NCI-H2081 (cell line): ENCODE measurements around the gene TMEM240.
"Not testable (repeated sequence)": the region's sequence is repeated elsewhere in the genome, so short reads cannot be mapped to it uniquely, and the experiment has no call there.

ENCODE experiments used
- DNase-seq, 2 experiments: peaks; one replicate each; lab custom pipeline; 2025; lab: John Stamatoyannopoulos, UW

TMEM240 gene

DNA sequence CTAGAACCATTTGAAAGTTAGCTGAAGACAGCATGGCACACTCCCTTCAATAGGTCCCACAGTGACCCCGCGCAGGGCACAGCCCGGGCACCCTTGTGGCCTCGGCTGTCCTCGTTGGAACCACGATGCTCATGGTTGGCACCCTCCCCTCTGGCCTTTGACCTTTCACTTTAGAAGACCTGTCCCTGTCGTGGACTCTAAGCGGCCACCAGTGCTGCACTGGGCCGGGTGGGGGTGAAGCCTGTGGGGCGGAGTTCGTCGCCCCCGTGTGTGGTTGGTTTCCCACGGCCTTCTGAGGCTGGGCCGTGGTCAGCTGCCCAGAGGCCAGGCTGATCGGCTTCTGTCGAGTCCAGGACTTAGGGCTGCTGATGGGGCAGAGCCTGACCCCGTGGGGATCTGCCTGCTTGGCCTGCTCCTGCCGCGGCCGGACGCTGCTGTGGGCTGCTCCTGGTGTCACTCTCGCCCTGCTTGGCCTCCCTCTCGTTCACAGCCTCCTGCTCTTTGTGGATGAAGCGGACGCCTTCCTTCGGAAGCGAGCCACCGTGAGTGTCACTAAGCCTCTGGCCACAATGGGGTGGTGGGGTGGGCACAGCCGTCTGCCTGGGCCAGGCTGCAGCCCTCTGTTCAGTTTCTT, 15.6 kb downstream of the TMEM240 start:
- not testable (repeated sequence) for DNase-seq

DNA sequence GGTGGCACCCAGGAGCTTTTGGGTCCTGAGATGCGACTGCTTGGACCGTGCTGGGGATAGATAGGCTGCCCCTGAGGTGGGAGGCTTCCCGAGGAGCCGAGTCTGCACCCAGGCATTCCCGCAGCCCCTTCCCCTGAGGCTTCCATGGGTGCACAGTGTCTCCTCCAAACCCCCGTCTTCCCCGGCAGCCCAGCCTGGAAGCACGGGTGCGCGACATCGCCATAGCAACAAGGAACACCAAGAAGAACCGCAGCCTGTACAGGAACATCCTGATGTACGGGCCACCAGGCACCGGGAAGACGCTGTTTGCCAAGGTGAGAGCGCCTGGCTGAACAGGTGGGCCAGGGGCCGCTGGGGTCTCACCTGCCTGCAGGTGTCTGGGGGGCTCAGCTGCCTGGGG, 16.8 kb downstream of the TMEM240 start:
- not testable (repeated sequence) for DNase-seq

DNA sequence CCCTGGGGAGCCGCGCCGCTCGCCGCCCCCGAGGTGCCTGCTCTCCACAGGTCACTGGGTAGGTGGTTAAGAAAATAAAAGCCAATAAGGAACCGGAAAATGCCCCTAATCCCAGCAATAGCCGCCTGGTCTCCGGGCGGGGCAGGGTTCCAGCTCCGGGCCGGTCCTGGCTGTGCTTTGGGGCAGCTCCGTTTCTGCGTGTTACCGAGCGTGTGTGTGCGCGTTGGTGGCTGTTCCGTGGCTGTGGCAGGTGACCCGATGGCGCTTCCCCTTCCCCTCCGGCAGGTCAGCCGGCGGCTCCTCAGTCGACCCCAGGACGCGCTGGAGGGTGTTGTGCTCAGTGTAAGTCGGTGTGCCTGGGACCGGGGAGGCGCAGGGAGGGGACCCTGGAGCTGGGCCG, 17.2 kb downstream of the TMEM240 start:
- DNase-seq: not testable (repeated sequence)

DNA sequence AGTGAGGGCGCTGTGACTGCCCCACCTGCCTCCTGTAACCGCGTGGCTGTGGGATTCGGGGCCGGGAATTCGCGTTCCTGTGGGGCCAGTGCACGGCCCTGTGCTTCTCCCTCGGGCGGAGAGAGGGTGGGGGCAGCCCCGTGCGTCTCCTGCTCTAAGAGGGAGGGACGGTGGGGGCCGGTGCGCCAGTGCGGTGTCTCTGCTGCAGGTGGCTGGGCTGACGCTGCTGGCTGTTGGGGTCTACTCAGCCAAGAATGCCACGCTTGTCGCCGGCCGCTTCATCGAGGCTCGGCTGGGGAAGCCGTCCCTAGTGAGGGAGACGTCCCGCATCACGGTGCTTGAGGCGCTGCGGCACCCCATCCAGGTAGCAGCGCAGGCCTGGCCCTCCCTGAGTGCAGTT, 17.9 kb downstream of the TMEM240 start:
- DNase-seq: not testable (repeated sequence)

DNA sequence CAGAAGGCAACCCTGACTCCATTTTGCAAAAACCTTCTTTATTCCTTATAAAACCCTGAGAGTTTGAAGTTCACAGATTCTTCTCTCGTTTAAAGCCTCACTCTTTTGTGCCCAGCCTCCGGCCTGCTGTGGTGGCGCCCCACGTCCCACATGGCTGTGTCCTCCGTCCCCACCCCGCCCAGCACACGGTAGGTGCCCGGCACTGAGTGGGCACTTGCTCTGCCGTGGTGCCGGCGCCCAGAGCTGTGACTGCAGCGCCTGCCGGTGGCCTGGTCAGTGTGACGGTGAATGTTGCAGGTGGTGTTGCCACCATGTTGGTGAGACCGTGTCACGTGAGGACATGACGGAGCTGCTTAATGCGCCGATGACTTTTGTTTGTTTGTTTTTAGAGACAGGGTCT, 19.1 kb downstream of the TMEM240 start:
- no peak for DNase-seq

DNA sequence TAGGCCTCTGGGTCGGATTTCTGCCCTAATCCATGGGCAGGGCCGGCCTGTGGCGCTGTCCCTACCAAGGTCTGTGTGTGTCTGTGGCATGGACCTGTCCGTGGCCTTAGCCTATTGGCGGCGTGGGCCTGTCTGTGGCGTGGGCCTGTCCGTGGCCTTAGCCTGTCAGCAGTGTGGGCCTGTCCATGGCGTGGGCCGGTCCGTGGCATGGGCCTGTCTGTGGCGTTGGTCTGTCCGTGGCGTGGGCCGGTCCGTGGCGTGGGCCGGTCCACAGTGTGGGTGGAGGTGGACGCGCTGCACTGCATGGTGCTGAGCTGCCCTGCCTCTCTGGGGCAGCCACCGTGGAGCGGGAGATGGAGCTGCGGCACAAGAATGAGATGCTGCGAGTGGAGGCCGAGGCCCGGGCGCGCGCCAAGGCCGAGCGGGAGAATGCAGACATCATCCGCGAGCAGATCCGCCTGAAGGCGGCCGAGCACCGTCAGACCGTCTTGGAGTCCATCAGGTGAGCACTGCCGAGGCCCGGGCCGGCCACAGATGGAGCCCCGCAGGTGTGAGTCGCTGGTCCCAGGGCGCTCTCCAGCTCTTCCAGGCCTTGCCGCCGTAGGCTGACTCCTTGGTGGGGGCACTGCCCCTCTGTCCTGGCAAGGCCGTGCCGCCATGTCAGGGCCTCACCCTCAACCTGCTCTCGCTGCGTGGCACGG, 20.5 kb downstream of the TMEM240 start:
- DNase-seq: not testable (repeated sequence)

DNA sequence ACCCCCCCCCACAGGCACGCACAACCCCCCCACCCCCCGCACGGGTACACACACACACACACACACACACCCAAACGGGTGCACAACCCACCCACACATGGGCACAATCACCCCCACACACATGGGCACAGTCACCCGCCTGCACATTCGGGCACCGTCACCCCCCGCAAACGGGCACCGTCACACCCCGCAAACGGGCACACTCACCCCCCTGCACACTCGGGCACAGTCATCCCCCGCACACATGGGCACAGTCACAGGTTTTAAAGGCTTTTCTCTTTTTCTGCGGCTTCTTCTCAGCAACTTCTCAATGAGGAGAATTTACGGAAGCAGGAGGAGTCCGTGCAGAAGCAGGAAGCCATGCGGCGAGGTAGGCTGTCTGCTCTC, 21.8 kb downstream of the TMEM240 start:
- DNase-seq: not testable (repeated sequence)

DNA sequence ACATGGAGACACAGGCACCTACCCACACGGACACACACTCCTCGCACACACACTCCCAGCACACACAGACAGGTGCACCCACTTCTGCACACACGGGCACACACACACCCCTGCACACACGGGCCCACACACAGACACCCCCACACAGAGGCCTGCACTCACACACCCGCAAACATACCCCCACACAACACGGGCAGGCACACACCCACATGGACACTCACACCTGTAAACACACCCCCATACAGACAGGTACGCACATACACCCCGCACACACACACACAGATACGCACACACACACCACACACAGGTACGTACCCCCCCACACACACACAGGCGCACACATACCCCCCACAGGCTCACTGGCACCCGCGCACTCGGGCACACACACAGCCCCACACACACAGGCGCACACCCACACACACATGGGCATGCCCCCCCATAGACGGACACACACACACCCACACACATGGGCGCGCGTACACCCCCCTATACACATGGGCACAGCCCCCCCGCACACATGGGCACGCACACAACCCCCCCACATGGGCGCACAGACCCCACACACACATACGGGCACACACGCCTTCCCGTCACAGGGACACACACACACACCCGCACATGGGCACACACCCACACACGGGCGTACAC, 22.3 kb downstream of the TMEM240 start:
- DNase-seq: no peak

DNA sequence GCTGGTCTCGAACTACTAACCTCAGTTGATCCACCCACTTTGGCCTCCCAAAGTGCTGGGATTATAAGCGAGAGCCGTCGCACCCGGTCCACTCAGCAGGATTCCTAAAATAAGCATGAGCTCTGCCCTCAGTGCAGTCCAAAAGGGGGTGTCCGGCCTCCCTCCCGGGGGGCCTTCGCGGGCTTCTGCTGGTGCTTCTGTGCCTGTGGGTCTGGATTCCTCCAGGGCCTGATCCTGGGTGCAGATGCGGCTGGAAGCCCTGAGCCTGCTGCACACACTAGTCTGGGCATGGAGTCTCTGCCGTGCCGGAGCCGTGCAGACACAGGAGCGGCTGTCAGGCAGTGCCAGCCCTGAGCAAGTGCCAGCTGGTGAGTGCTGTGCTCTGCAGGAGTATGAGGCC, 23.5 kb downstream of the TMEM240 start:
- not testable (repeated sequence) for DNase-seq

DNA sequence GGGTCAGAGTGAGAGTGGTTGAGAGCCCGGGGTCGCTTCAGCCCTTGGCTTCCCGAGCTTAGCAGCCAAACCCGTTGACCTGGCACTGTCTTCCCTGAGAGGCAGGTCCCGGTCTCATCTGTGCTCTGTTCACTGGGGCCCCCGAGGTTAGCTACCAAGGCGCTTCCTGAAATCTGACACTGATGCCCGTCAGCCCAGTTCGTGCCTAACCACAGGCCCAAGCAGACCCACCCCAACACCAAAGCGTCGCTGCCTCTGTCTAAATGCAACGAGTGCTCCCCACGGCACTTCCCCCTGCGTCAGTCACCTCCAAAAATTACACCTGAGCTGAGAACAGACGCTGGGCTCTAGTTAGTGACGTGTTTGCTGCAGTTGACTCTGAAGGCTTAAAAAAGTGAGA, 26.0 kb downstream of the TMEM240 start:
- not testable (repeated sequence) for DNase-seq

DNA sequence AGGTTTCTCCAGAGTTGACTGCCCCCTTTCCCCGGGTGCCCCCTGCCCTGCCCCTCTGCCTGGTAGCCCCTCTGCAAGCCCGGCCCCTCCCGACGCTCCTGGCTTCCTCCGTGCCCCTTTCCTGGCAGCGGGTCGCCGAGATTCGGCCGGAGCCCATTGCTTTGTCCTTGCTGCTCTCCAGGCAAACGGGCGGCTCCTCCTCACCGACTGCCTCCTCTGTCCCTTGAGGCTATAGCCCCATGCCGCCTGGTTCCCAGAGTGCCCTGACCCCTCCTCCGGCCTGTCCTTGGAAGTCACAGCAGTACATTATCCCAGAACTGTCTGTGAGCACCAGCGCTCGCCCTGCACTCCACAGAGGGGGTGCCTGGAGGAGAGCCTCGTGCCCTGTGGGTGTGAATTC, 26.7 kb downstream of the TMEM240 start:
- DNase-seq: not testable (repeated sequence)

DNA sequence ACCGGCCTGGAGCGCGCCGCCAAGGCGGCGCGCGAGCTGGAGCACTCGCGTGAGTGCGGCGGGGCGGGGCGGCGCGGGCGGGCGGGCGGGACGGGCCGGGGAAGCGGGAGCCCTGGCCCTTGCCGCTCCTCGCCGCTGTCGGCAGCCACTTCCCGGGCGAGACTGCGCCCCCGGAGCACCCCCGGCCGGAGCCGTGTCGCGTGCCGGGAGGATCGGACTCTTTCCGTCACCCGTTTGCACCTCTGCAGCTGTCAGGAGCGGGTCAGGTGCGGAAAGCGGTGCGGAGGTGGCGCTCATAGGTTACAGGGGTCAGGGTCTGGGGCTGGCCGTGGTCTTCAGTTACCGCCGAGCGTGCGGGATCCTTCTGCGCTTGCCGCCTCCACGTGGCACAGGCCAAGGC, 28.0 kb downstream of the TMEM240 start:
- DNase-seq: not testable (repeated sequence)

DNA sequence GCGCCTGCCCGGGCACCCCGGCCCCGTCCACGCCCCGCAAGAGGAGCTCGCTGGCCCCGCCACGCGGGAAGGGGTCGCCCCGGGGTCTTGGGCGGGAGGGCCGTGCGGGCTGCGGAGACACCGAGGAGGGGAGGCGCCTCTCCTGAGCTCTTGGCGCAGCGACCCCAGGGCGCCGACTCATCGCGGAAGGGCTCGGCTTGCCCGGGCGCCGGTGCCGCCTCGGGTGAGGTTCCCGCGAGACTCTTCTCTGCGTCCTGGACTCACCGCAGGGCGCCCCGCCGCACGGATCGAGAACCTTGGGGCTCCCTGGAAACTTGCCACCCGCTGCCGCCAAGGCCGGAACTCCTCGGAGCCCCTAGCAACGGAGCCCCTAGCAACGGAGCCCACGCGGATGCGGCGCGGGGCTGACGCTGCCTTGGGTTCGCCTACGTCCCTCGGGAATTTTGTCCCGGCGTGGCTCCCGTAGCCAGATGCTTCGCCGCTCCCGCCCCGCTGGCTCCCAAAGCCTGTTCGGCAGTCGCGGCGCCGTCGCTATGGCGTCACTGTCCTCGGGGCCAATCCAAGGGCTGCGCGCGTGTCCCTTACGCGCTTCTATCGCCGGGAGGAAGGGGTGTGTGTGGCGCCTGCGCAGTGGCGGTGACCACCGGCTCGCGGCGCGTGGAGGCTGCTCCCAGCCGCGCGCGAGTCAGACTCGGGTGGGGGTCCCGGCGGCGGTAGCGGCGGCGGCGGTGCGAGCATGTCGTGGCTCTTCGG, 28.7 kb downstream of the TMEM240 start, which contains the start of gene ATAD3A:
Gene ATAD3A (plus strand): TSS at position 630 of the 753 bp plus-strand sequence. CDS start 107 bp downstream, at position 737.
- DNase-seq: peak; percentile 96 to 98

DNA sequence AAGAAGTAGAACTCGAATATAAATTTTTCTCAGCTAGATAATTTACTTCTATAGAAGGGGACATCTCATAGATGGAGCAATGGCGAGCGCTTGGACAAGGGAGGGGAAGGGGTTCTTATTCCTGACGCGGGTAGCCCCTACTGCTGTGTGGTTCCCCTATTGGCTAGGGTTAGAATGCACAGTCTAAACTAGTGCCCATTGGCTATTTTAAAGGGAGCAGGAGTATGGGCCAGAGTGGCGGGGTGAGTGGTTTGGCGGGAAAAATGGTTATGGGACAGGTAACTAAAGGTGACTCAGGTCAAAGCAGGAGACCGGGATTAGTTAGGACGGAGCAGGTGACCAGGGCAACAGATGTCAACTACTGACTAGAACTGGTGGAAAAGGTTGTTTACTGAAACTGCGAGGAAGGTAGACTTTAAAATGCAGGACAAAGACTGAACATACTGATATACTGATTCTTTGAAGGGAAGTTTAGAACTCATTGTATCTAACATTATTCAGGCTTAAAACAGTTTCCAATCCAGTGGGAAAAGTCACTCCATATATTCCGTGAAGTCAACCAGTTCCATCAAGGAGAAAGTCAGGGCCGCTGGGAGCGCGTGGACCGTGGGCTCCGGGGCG, 29.4 kb downstream of the TMEM240 start:
- peak; percentile 26 to 79 for DNase-seq

DNA sequence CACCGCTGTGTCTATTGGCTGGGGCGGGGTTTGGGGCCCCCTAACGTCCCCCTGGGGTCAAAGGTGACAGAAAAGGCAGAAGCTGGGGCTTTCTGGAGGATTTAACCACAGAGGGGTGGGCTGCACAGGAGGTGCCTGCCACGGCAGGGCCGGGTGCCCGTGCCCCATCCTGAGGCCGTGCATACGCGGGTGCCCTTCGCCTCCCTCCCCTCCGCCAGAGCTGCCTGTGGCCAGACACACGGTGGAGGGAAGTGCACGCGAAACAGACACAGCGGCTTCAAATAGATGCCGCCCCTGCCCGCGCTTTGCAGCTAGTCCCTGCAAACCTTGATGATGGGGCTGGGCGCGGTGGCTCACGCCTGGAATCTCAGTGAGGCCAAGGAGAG, 31.0 kb downstream of the TMEM240 start:
- DNase-seq: not testable (repeated sequence)

DNA sequence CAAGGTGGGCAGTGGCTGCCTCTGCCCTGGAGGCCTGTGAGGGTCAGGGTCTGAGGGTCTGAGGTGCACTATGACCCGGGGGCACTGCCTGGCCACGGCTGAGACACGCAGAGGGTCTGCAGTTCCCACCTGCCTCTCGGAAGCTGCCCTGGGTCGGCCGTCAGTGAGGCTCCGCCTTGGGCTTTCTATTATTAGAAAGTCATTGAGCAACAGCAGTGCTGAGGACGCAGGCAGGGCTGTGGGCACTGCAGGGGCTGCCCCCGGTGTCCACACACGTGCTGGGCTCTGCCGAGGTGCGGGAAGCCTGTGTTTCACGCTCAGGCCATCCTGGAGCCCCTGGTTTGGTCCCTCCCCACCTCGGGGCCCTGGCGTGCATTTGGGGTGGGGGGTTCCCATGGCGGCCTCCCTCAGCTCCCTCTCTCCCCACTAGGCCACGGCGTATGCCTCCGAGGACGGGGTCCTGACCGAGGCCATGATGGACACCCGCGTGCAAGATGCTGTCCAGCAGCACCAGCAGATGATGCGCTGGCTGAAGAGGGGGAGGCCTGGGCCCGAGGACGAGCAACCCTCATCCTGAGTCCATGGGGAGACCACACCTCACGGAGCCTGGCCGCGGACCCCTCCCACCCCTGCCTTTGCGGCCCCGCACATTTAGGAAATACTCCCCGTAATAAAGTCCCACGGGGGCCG, 31.5 kb downstream of the TMEM240 start:
- DNase-seq: not testable (repeated sequence)

DNA sequence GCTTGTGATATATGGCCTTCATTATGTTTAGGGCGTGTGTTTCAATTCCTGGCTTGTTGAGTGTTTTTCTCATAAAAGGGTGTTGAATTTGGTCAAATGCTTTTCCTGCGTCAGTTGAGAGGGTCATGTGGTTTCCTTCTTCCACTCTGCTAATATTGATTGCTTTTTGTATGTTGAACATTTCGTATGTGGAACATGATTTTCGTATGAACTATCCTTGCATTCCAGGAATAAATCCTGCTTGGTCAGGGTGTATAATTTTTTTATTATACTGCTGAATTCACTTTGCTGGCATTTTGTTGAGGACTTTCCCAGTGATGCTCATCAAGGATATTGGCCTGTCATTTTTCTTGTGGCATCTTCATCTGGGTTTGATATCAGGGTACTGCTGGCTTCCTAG, 33.1 kb downstream of the TMEM240 start:
- no peak for DNase-seq

DNA sequence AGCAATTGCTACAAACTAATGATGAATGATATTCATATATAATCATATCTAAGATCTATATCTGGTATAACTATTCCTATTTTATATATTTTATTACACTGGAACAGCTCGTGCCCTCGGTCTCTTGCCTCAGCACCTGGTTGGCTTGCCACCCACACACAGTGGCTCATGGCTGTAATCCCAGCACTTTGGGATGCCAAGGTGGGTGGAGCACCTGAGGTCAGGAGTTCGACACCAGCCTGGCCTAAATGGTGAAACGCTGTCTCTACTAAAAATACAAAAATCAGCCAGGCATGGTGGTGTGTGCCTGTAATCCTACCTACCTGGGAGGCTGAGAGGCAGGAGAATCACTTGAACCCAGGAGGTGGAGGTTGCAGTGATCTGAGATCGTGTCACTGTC, 34.6 kb downstream of the TMEM240 start:
- not testable (repeated sequence) for DNase-seq

DNA sequence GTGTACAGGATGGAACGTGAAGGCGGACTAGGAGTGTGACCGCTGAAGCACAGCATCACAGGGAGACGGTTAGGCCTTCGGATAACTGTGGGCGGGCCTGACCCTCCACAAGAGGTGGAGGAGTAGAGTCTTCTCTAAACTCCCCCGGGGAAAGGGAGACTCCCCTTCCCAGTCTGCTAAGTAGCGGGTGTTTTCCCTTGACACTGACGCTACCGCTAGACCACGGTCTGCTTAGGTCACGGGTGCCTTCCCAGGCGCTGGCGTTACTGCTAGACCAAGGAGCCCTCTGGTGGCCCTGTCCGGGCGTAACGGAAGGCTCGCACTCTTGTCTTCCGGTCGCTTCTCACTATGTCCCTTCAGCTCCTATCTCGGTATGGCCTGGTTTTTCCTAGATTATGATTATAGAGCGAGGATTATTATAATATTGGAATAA, 35.0 kb downstream of the TMEM240 start:
- peak; percentile 8 to 52 for DNase-seq

DNA sequence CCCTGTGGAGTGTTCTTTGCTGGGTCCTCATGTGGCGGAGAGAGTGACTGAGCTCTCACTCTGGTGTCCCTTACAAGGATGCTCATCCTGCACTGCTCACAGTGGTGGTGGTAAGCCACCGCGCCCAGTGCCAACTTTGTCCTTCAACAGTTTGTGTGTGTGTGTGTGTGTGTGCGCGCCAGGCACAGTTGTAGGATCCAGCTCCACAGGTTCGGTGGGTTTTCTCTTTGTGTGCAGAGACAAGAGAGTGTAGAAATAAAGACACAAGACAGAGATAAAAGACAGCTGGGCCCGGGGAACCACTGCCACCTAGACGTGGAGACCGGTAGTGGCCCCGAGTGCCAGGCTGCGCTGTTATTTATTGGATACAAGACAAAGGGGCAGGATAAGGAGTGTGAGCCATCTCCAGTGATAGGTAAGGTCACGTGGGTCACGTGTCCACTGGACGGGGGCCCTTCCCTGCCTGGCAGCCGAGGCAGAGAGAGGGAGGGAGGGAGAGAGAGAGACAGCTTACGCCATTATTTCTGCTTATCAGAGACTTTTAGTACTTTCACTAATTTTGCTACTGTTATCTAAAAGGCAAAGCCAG, 35.6 kb downstream of the TMEM240 start:
- DNase-seq: peak; percentile 72 to 73

DNA sequence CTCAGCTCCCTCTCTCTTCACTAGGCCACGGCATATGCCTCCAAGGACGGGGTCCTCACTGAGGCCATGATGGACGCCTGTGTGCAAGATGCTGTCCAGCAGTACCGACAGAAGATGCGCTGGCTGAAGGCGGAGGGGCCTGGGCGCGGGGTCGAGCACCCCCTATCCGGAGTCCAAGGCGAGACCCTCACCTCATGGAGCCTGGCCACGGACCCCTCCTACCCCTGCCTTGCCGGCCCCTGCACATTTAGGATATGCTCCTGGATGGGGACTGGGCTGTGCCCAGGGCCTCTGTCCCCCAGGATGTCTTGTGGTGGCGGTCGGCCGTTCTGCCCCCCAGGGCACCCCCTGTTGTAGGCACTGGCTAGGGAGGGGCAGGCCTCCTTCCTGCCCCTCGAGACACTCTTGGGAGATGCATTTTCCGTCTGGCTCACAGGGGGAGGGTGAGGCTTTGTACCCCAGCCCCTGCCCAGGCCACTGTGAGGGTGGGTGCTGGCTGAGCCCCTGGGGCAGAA, 44.9 kb downstream of the TMEM240 start:
- DNase-seq: not testable (repeated sequence)
